OCI-M2 (cell line): Measurements from ENCODE around the gene PRKN.

Source experiments
- DNase-seq: peaks from one replicate; lab custom pipeline; 2025; ENCODE audit not compliant: unreplicated experiment; lab: John Stamatoyannopoulos, UW

PRKN gene

GRCh38 chr6:162621246-162621645 is 106.3 kb downstream of the PRKN start:
- DNase-seq = no peak

DNA sequence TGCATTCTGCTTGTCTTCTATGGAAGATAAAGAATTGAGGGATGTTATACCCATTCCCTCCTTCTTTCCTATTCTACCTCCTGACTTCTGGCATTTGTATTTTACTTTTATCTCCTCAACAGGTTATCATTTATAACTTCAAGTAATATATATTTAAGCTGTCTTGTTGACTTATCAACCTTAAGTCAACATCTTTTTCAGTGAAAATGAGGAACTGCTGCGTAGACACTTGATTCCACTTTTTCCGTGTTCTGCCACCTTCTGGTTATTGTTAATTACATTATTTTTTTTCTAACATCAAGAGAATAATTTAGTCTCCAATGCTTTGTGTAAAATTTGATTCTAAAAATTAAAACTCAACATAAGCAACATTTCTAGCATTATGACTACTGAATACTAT is 107.5 kb downstream of the PRKN start:
- no peak for DNase-seq

- no peak for DNase-seq
Observed at GRCh38 chr6:162618448-162619002, 109.0 kb downstream of the PRKN start.

DNA sequence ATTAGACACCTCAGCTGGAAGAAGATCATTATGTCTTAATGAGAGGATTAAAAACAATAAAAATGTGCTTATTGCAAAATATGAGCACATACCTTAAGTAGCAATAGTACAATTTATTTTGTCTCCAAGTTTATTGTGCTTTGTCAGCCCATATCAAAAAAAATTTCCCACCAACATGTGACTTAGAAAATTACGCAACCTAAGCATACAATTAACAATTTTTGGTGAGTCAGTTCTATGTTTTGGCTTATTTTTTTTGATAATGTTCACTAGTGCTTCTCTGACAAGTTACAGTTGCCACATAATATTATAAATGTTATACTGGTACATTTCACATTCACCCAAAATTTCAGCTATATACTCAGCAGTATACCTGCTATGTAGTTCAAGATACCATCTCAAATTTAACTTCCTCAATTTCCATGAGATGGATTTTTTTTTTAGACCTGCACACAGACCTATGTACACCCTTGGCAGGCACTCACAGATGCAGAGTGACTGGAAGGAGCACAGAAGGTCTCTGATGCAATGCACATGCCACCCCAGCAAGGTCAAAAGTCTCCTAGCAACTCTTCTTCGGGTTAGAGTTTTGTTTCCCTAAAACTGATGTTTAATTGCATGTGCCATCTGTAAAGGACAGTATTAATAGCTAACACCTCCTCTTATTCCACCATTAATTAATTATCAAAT is 112.4 kb downstream of the PRKN start:
- DNase-seq = no peak

- no peak for DNase-seq
Observed at GRCh38 chr6:162613310-162613709, 114.3 kb downstream of the PRKN start.

- DNase-seq = no peak
Observed at GRCh38 chr6:162612613-162613012, 115.0 kb downstream of the PRKN start.

GRCh38 chr6:162610351-162610750 is 117.2 kb downstream of the PRKN start:
- no peak for DNase-seq

- DNase-seq = no peak
Observed at GRCh38 chr6:162605881-162606280, 121.7 kb downstream of the PRKN start.

- DNase-seq = no peak
Observed at GRCh38 chr6:162603231-162604015, 124.1 kb downstream of the PRKN start.

- no peak for DNase-seq
Observed at GRCh38 chr6:162602759-162603158, 124.8 kb downstream of the PRKN start.

DNA sequence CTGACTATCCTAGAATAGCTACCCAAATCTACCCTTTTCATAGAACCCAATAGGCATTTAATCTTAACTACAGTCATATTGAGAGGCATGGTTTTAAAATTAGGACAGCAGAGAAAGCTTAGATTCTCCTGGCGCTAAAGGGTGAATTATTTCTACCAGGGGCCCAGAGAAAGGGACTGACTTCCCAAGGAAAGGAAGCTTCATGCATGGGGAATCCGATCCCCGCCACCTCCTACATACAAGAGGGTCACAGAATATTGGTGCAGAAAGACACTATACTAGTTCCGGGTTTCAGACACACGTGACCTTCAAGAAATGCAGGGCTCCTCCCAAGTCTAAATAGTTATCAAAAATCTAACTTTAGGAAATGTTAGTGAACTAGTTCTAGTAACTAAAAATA is 130.9 kb downstream of the PRKN start:
- no peak for DNase-seq

DNA sequence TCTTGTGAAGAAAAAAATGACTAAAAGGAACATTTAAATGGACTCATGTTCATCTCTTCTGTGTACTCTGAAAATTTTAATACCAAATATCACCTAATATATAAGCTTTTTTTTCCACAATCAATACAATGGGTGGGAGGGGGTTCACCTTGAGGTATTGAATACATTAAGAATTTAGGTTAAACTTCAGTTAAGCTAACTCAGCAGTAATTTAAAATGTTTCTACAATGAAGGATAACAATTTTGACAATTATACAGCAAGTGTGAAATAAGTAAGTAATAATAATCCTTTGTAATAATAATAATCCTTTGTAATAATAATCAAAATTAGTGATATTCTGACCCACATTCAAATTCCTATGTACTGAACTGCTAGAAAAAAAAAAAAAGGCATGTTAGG is 136.0 kb downstream of the PRKN start:
- DNase-seq = no peak

DNA sequence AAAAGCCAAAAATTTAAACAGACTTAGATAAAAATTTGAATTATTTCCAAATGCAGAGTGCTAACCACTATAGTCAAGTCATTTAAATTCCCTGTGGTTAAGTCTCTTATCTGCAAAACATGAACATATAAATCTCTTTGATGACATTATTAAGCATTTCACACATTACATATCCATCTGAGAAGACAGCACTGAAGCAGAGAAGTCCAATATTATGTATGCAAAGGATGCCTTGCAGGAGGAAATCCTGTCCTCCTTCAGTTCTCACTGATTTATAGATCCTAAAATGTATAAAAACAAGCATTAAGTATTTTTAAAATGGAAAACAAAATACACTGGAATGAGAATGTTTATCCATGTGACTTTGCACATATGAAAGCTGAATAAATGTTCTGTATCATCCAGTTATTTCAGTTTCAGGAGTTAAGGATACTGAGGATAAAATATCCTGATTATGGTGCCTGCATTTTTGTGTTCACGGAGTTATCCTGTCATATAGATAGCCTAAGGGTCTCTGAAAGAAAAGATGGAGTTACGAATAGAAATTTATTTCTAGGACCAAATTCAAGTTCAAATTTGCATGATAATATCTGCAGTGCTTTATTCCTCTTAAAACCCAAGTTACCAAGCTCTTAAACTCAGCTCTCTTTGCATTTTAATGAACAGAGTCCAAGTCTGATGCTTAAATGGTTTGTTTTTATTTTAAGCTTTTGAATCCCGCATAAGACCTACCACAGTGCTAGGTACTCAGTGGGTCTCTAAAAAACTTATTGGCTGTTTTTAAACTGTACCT is 145.4 kb downstream of the PRKN start:
- DNase-seq = no peak

GRCh38 chr6:162580619-162581018 is 146.9 kb downstream of the PRKN start:
- DNase-seq = no peak

DNA sequence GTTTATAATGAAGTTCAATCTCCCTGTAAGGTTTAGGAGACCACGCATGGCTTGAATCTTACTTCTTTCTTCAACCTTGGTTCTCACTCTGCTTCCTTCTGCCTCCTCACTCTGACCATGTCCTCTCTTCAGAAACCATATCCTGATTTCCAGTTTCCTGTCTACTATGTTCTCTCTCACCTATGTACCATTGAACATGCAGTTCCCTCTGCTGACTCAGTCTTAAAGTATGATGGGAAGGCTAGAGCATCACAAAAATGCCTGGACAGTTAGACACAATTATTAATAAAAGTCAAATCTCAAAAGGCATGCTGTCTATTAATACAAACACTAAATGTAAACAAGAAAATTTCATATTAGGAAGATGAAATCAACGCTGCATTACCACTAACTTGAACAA is 151.6 kb downstream of the PRKN start:
- no peak for DNase-seq

DNA sequence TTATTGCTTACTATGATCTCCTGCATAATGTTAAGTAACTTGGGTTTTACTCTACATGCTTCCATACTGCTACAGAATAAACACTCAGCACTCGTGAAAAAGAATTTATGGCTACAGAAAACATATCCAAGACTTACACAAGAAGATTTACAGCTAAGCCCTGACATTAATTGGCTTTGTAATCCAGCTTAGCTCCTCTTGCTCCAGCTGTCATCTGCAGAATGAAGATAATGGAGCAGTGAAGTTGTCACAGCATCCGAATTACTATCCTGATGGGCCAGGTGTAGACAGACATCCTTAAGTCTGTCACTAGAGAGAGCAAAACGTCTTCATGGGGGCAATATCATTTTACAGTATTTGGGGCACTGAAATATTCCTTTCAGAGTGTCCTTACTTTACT is 155.3 kb downstream of the PRKN start:
- no peak for DNase-seq

- no peak for DNase-seq
Observed at GRCh38 chr6:162568266-162568665, 159.3 kb downstream of the PRKN start.

DNA sequence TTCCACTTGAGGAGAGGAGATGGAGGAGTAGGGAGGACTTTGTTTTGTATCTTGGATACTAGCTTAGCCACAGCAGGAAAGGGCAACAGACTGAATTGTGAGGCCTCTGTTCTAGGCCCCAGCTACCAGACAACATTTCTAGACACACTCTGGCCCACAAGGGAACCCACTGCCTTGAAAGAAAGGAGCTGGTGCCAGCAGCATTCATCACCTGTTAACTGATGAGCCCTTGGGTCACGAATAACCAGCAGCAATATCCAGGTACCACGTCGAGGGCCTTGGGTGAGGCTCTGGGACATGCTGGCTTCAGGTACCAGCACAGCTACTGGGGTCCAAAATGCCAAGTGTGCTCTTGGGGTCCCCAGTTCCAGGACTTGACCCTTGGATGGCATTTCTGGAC is 165.5 kb downstream of the PRKN start:
- no peak for DNase-seq

DNA sequence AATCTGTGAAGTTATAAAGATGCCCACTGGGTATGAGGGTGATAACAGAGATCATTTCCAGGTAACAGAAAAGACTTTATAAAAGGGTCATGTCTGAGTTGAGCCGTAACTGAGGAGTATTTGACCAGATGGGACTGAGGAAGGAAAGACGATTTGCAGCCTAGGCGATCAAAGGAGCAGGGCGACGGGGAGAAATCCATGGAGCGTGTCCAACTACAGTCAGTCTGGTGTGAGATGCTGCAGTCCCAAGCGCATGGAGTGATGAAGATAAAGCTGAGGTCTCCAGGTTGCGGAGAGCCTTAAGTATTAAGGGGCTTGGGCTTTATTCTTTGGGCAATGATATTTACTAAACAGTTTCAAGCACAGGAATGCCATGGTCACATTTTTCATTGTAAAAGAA is 166.7 kb downstream of the PRKN start:
- no peak for DNase-seq

DNA sequence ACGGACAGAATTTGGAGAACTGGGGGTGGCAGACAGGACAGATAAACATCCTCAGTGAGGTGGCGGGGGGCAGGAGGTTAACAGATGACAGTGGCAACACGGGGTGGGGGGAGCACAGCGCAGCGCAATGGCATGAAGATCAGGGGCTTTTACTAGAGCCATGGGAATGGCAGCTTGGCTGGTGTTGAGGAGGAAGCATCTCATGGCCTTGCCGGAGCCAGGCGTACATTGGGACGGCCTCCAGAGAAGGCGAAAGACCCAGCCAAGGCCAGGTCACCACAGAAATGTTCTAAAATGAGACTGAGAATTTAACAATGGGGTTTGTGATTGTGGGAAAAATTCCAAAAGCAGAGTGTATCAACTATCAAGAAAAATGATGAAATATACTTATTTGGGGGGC is 173.0 kb downstream of the PRKN start:
- DNase-seq = no peak

GRCh38 chr6:162546905-162547304 is 180.7 kb downstream of the PRKN start:
- no peak for DNase-seq

- no peak for DNase-seq
Observed at GRCh38 chr6:162543221-162543620, 184.3 kb downstream of the PRKN start.
